Natural killer cell treated with Interleukin-12 subunit alpha and Interleukin-12 subunit beta and Interleukin-15 and Interleukin-18, amount 100 ng/mL, for 72 hours (primary cell): ENCODE measurements around the gene NOA1. TPM values are rescaled to one million over a fixed set of nuclear protein-coding genes. Genes with fewer than 3 reads are reported as not detected.
A peak's percentile ranks its signal among the peaks of the same experiment; 100 is the strongest.

ENCODE experiments used
- ATAC-seq, 2 donors: fragments of 150-1000 bp; cut with Tn5 transposase in 1 of 2; sonication (Bioruptor Pico), chemical (Tn5 transposase) in 1 of 2; 2 replicates each; pipeline ENCODE4 v1.10.0; 2021
- DNase-seq: peaks from one replicate; pipeline ENCODE4 v3.0.0; 2022; ENCODE audit warnings: low spot score
- H3K27ac Mint-ChIP-seq, 2 donors: 1 replicate in 1 of 2; 2 replicates in 1 of 2; pipeline ENCODE4 v1.8.0; 2022; ENCODE audit warnings: mixed read lengths in 2 of 2, mild to moderate bottlenecking in 1 of 2, moderate library complexity in 1 of 2
- H3K27me3 Mint-ChIP-seq, 2 donors: 1 replicate in 1 of 2; 2 replicates in 1 of 2; pipeline ENCODE4 v1.8.0; 2022; ENCODE audit warnings: mixed read lengths in 2 of 2
- H3K36me3 Mint-ChIP-seq: one replicate; pipeline ENCODE4 v1.8.0; 2022; ENCODE audit warnings: mixed read lengths
- H3K4me1 Mint-ChIP-seq, 2 donors: 1 replicate in 1 of 2; 2 replicates in 1 of 2; pipeline ENCODE4 v1.8.0; 2022; ENCODE audit warnings: low read depth in 2 of 2, mixed read lengths in 2 of 2, mild to moderate bottlenecking in 1 of 2
- H3K4me3 Mint-ChIP-seq: one replicate; pipeline ENCODE4 v1.8.0; 2022; ENCODE audit warnings: mixed read lengths
- H3K9me3 Mint-ChIP-seq: 2 replicates; pipeline ENCODE4 v1.8.0; 2022; ENCODE audit warnings: mixed read lengths
- total RNA-seq, 2 donors: library from RNA; stranded (reverse); gene quantifications; one replicate each; pipeline ENCODE4 v1.2.3, GENCODE V29; 2022

NOA1 gene
- 10 to 100 TPM; 14.2 to 15.6 TPM for total RNA-seq

- DNase-seq (peak; percentile 97), ATAC-seq (peak; percentile 88 to 91)
- Mint-ChIP-seq H3K9me3 (no peaks in the 10 kb centered on the region), H3K27ac (peak within 1 kb of the TSS; percentile 98 to 99), H3K4me3 (peak within 1 kb of the TSS; percentile 99), H3K36me3 (peaks cover 36% of the 10 kb centered on the region), H3K4me1 (peaks cover 55 to 57% of the 10 kb centered on the region in 2 donors), H3K27me3 (no peaks in the 10 kb centered on the region)
These were observed at the start of gene NOA1 for GRCh38 chr4:56977321-56978012. TSS of gene NOA1 (minus strand) at chr4:56977606. CDS start at chr4:56977585, 21 bp downstream.

GRCh38 chr4:57023104-57023503, 45.7 kb upstream of the NOA1 start:
- Mint-ChIP-seq H3K27ac (peak overlapping the region in 1 of 2 donors; percentile 10), H3K36me3 (peaks cover 39% of the 10 kb centered on the region), H3K4me3 (no peak overlapping the region), H3K4me1 (peaks cover 13 to 15% of the 10 kb centered on the region in 2 donors), H3K27me3 (no peaks in the 10 kb centered on the region), H3K9me3 (no peaks in the 10 kb centered on the region)
- ATAC-seq (no peak), DNase-seq (no peak)

- peaks cover 11 to 16% of the 10 kb centered on the region in 2 donors for H3K4me1 Mint-ChIP-seq
- H3K27ac Mint-ChIP-seq, result peak overlapping the region in 1 of 2 donors; percentile 50
- peaks cover 51% of the 10 kb centered on the region for H3K36me3 Mint-ChIP-seq
- ATAC-seq (no peak), DNase-seq (no peak)
- no peaks in the 10 kb centered on the region for H3K27me3 Mint-ChIP-seq
- H3K4me3 Mint-ChIP-seq, result no peak overlapping the region
- no peaks in the 10 kb centered on the region for H3K9me3 Mint-ChIP-seq
These were observed 43.2 kb upstream of the NOA1 start for GRCh38 chr4:57020467-57021101.

- H3K4me1 Mint-ChIP-seq, result peaks cover 14 to 20% of the 10 kb centered on the region in 2 donors
- H3K27me3 Mint-ChIP-seq, result no peaks in the 10 kb centered on the region
- H3K36me3 Mint-ChIP-seq, result peaks cover 55% of the 10 kb centered on the region
- H3K4me3 Mint-ChIP-seq, result no peak overlapping the region
- peak overlapping the region in 1 of 2 donors; percentile 15 for H3K27ac Mint-ChIP-seq
- no peaks in the 10 kb centered on the region for H3K9me3 Mint-ChIP-seq
- DNase-seq (no peak), ATAC-seq (no peak)
These were observed 41.6 kb upstream of the NOA1 start for GRCh38 chr4:57018980-57019379.

- DNase-seq (no peak), ATAC-seq (no peak)
- Mint-ChIP-seq H3K9me3 (no peaks in the 10 kb centered on the region), H3K36me3 (peaks cover 42% of the 10 kb centered on the region), H3K27me3 (no peaks in the 10 kb centered on the region), H3K4me3 (no peak overlapping the region), H3K4me1 (peaks cover 15 to 20% of the 10 kb centered on the region in 2 donors), H3K27ac (no peak overlapping the region)
These were observed 36.2 kb upstream of the NOA1 start for GRCh38 chr4:57013543-57014120.

GRCh38 chr4:56999751-57000150, 22.3 kb upstream of the NOA1 start:
- H3K27ac Mint-ChIP-seq, result no peak overlapping the region
- no peaks in the 10 kb centered on the region for H3K9me3 Mint-ChIP-seq
- H3K4me1 Mint-ChIP-seq, result peaks cover 0 to 12% of the 10 kb centered on the region in 2 donors
- no peak overlapping the region for H3K4me3 Mint-ChIP-seq
- no peak for ATAC-seq
- no peak for DNase-seq
- peaks cover 28% of the 10 kb centered on the region for H3K36me3 Mint-ChIP-seq
- no peaks in the 10 kb centered on the region for H3K27me3 Mint-ChIP-seq

- ATAC-seq (no peak), DNase-seq (no peak)
- H3K4me1 Mint-ChIP-seq, result peaks cover 4 to 30% of the 10 kb centered on the region in 2 donors
- H3K9me3 Mint-ChIP-seq, result no peaks in the 10 kb centered on the region
- no peaks in the 10 kb centered on the region for H3K27me3 Mint-ChIP-seq
- H3K36me3 Mint-ChIP-seq, result peaks cover 30% of the 10 kb centered on the region
- H3K4me3 Mint-ChIP-seq, result no peak overlapping the region
- no peak overlapping the region for H3K27ac Mint-ChIP-seq
These were observed 18.1 kb upstream of the NOA1 start for GRCh38 chr4:56995525-56995924.

GRCh38 chr4:56990109-56990905, 12.9 kb upstream of the NOA1 start:
- Mint-ChIP-seq H3K36me3 (peaks cover 9% of the 10 kb centered on the region), H3K27me3 (no peaks in the 10 kb centered on the region), H3K4me3 (no peak overlapping the region), H3K9me3 (no peaks in the 10 kb centered on the region), H3K27ac (peak overlapping the region; percentile 2 to 28), H3K4me1 (peaks cover 8 to 33% of the 10 kb centered on the region in 2 donors)
- ATAC-seq (no peak), DNase-seq (no peak)

- peaks cover 29 to 44% of the 10 kb centered on the region in 2 donors for H3K4me1 Mint-ChIP-seq
- peaks cover 12% of the 10 kb centered on the region for H3K36me3 Mint-ChIP-seq
- no peak overlapping the region for H3K4me3 Mint-ChIP-seq
- H3K27me3 Mint-ChIP-seq, result no peaks in the 10 kb centered on the region
- H3K27ac Mint-ChIP-seq, result no peak overlapping the region
- no peak for ATAC-seq
- no peaks in the 10 kb centered on the region for H3K9me3 Mint-ChIP-seq
- DNase-seq, result no peak
These were observed 9.5 kb upstream of the NOA1 start for GRCh38 chr4:56986952-56987351.

GRCh38 chr4:56986192-56986591, 8.8 kb upstream of the NOA1 start:
- no peaks in the 10 kb centered on the region for H3K27me3 Mint-ChIP-seq
- H3K4me1 Mint-ChIP-seq, result peaks cover 36 to 44% of the 10 kb centered on the region in 2 donors
- DNase-seq (no peak), ATAC-seq (no peak)
- H3K36me3 Mint-ChIP-seq, result peaks cover 17% of the 10 kb centered on the region
- H3K4me3 Mint-ChIP-seq, result no peak overlapping the region
- no peaks in the 10 kb centered on the region for H3K9me3 Mint-ChIP-seq
- H3K27ac Mint-ChIP-seq, result no peak overlapping the region

- Mint-ChIP-seq H3K27ac (peak overlapping the region; percentile 54 to 75), H3K4me1 (peaks cover 49 to 59% of the 10 kb centered on the region in 2 donors)
These were observed 4.4 kb upstream of the NOA1 start for GRCh38 chr4:56981795-56982201.

GRCh38 chr4:56979421-56980072, 2.1 kb upstream of the NOA1 start:
- peak in 1 of 2 donors; percentile 32 for ATAC-seq
- Mint-ChIP-seq H3K9me3 (no peaks in the 10 kb centered on the region), H3K27me3 (no peaks in the 10 kb centered on the region), H3K36me3 (peaks cover 19% of the 10 kb centered on the region), H3K4me1 (peaks cover 55 to 63% of the 10 kb centered on the region in 2 donors), H3K4me3 (peak overlapping the region; percentile 99), H3K27ac (peak overlapping the region; percentile 98 to 99)
- DNase-seq, result peak; percentile 69

More at GRCh38 chr4:56981795-56982201, 4.4 kb upstream of the NOA1 start:
- Mint-ChIP-seq H3K36me3 (peaks cover 14% of the 10 kb centered on the region), H3K9me3 (no peaks in the 10 kb centered on the region), H3K4me3 (peak overlapping the region; percentile 99), H3K27me3 (no peaks in the 10 kb centered on the region)
- no peak for DNase-seq
- no peak for ATAC-seq

- DNase-seq, result peak; percentile 94
- H3K4me1 Mint-ChIP-seq, result peaks cover 52 to 61% of the 10 kb centered on the region in 2 donors
- ATAC-seq, result peak; percentile 72 to 85
- H3K27me3 Mint-ChIP-seq, result no peaks in the 10 kb centered on the region
- peak within 1 kb of the TSS; percentile 98 to 99 for H3K27ac Mint-ChIP-seq
- peaks cover 22% of the 10 kb centered on the region for H3K36me3 Mint-ChIP-seq
- no peaks in the 10 kb centered on the region for H3K9me3 Mint-ChIP-seq
- H3K4me3 Mint-ChIP-seq, result peak within 1 kb of the TSS; percentile 99
These were observed 1.4 kb upstream of the NOA1 start, which contains the start of gene POLR2B for GRCh38 chr4:56978750-56979303. TSS of gene POLR2B (plus strand) at chr4:56978896. CDS start at chr4:56978986, 90 bp downstream.
